NB4 (cell line): ENCODE measurements around the gene REC114.

Experiments
- CTCF ChIP-seq: IDR thresholded peaks from one replicate; pipeline ENCODE4 v1.5.1; 2012; ENCODE audit warnings: low read depth, low read length
- MAX ChIP-seq: IDR thresholded peaks from 2 replicates; pipeline ENCODE4 v1.6.1; 2011; ENCODE audit warnings: low read depth, low read length
- POLR2A ChIP-seq: IDR thresholded peaks from 2 replicates; pipeline ENCODE4 v1.6.1; 2011; ENCODE audit warnings: mild to moderate bottlenecking; ENCODE audit not compliant: insufficient read length; ENCODE audit errors: extremely low read depth

- TF ChIP-seq CTCF, result no peak
- no peak for TF ChIP-seq POLR2A
- TF ChIP-seq MAX, result no peak
Measured at GRCh38 chr15:73599934-73600333, 157.0 kb downstream of the REC114 start.
